ENCODE data around the gene ERBB2. TPM values are rescaled to one million over a fixed set of nuclear protein-coding genes. Genes with fewer than 3 reads are reported as not detected.

Gene ERBB2
- total RNA-seq, 1 experiment from 2014 or later = 1.8 TPM

DNA sequence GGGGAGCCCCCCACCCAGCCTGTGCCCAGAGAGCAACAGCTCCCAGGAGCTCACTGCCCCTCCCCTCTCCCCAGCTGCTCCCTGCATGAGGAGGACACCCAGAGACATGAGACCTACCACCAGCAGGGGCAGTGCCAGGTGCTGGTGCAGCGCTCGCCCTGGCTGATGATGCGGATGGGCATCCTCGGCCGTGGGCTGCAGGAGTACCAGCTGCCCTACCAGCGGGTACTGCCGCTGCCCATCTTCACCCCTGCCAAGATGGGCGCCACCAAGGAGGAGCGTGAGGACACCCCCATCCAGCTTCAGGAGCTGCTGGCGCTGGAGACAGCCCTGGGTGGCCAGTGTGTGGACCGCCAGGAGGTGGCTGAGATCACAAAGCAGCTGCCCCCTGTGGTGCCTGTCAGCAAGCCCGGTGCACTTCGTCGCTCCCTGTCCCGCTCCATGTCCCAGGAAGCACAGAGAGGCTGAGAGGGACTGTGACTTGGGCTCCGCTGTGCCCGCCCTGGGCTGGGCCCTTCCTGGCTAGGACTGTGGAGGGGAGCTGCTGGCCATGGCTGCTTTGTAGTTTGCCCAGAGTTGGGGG is 34.1 kb upstream of the ERBB2 start:
- DNase-seq (ENCODE audit: low read depth) = peak; percentile 40

DNA sequence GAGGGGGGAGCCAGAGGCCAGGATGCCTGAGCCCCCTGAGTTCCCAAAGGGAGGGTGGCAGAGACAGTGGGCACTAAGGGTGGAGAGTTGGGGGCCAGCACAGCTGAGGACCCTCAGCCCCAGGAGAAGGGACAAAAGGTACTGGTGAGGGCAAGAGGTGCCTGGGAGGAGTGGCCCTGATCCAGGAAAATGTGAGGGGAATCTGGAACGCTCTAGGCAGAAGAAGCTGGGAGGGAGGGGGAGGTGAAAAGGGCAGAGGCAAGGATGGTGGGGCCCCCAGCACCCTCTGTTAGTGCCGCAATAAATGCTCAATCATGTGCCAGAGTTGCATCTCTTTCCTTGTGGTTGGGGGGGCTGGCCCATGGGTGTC is 33.6 kb upstream of the ERBB2 start:
- DNase-seq (ENCODE audit: low read depth) = no peak

DNA sequence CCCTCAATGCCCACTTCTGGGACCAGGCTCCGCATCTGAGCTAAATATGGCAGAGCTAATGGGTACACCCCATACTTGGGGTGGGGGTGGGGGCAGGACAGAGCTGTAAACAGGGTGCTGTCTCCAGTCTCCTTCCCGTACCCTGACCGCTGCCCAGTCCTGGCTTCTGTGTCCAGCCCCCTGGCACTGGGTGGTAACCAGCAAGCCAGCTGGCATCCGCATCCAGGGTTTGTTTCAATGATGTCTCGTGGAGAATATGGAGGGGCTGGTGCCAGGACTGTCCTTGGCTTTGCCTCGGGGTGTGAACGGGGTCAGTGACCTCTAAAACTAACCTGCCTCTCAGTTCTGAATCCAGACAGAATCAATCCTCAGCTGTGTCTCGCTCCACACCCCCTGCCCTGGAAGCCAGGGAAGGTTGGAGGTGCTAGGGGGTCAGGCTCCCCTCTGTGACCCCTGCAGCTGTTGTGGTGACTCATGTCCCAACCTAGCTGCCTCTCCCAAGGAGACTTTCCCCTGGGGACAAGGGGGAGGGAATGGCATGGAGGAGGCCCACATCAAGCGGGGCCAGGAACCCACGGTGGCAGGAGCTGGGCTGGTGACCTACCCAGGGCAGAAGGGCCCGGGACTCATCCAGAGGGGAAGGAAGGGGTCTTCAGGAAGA is 33.1 kb upstream of the ERBB2 start:
- peak; percentile 42 for DNase-seq (ENCODE audit: low read depth)

DNA sequence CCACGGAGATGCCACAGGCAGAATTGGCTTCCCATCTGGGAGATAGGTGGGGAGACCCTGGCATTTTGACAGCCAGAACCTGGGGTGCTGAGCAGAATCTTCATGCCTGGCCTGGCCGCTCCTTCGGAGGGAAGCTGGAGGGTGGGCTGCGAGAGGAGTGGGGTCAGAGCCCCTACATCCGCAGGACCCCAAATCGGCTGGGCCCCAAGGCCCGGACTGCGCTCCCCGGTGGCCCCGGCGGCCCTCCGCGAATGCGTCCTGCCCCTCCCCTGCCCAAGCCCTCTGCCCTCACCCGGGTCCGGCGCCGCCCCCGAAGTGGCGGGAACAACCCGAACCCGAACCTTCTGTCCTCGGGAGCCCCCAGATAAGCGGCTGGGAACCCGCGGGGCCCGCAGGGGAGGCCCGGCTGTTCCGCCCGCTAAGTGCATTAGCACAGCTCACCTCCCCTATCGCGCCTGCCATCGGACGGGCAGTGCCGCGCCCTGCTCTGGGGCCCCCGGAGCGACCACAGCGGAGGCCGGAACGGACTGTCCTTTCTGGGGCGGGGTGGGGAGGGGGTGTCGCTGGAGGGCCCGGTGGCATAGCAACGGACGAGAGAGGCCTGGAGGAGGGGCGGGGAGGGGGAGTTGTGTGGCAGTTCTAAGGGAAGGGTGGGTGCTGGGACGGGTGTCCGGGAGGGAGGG is 32.5 kb upstream of the ERBB2 start:
- DNase-seq (ENCODE audit: low read depth) = no peak

DNA sequence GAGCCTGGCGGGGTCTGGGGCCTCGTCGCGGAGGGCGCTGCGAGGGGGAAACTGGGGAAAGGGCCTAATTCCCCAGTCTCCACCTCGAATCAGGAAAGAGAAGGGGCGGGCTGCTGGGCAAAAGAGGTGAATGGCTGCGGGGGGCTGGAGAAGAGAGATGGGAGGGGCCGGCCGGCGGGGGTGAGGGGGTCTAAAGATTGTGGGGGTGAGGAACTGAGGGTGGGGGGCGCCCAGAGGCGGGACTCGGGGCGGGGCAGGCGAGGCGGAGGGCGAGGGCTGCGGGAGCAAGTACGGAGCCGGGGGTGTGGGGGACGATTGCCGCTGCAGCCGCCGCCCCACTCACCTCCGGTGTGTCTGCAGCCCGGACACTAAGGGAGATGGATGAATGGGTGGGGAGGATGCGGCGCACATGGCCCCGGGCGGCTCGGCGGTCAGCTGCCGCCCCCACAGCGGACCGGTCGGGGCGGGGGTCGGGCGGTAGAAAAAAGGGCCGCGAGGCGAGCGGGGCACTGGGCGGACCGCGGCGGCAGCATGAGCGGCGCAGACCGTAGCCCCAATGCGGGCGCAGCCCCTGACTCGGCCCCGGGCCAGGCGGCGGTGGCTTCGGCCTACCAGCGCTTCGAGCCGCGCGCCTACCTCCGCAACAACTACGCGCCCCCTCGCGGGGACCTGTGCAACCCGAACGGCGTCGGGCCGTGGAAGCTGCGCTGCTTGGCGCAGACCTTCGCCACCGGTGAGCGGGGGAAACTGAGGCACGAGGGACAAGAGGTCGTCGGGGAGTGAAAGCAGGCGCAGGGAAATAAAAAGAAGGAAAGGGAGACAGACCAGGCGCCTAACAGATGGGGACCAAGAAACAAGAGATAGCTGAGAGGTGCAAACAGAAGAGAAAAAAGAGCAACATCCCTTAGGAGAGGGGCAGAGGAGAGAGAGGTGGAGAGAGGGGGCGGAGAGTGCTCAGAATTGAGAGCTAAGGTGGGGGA is 31.6 kb upstream of the ERBB2 start, which contains the start of gene PNMT:
PNMT (plus strand) TSS at position 509 of the 980 bp plus-strand sequence; CDS start at position 532, 23 bp downstream.
- peak; percentile 44 for DNase-seq (ENCODE audit: low read depth)

DNA sequence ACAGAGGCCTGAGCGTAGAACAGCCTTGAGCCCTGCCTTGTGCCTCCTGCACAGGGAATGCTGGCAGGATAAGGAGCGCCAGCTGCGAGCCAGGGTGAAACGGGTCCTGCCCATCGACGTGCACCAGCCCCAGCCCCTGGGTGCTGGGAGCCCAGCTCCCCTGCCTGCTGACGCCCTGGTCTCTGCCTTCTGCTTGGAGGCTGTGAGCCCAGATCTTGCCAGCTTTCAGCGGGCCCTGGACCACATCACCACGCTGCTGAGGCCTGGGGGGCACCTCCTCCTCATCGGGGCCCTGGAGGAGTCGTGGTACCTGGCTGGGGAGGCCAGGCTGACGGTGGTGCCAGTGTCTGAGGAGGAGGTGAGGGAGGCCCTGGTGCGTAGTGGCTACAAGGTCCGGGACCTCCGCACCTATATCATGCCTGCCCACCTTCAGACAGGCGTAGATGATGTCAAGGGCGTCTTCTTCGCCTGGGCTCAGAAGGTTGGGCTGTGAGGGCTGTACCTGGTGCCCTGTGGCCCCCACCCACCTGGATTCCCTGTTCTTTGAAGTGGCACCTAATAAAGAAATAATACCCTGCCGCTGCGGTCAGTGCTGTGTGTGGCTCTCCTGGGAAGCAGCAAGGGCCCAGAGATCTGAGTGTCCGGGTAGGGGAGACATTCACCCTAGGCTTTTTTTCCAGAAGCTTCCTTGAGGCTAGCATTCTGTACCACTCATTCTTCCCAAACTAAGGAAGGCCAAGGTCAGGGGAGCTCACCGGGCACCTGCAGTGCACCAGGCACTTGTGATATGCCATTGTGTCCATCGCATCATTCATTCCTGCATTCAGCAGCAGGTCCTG is 29.7 kb upstream of the ERBB2 start:
- no peak for DNase-seq (ENCODE audit: low read depth)

DNA sequence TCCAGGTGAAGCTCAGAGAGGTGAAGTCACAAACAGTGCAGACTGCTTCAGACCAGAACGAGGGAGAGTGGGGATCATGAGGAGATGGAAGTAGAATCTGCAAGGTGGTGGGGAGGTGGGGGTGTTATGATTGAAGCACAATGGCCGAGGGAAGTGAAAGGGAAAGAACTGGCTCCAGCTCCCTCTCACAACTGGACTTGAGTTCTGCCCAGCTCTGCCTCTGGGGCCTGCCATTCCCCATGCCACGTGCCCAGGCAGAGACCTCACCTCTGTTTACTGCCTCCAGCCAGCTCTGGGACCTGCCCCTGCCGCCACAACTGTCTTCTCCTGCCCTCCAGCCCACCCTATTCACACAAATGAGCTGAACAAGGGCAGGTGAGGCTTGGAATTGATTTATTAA is 29.1 kb upstream of the ERBB2 start:
- DNase-seq (ENCODE audit: low read depth) = no peak

DNA sequence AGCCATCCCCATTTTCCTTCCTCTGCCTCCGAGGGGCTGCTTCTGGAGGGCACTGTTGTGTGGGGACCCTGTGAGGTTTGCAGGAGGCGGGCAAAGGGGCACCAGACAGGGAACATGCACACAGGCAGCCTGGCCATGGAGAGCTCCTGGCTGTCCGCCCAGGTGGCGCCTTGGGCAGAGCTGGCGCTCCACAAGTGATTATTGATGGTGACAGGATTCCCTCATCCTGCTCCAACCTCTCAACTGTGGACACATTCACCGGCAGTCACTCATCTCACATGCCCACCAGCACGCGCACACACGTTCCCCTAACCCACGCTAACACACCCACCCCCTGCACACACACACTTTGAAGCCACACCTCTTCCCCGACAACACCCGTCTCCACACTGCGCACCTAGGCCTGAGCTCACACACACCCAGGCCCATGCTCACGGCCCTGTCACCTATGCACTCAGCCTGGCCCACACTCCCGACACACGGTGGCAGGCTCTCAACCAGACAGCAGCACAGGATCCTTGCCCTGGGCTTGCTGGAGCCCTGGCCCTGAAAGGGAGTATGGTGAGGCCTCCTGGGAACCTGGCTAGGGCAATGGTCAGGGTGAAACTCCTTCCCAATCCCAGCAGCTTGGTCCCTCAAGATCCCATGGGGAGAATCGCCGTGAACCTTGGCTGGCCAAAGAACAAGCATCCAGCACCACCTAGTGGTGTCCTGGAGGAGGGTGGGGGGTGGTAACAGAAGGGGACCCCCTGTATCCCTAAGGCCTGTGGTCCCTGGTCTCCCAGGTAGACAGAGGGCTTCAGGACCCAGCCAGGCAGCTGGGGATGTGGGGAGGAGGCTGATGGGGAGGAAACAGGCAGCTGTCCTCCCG is 28.0 kb upstream of the ERBB2 start:
- DNase-seq (ENCODE audit: low read depth) = peak; percentile 42

DNA sequence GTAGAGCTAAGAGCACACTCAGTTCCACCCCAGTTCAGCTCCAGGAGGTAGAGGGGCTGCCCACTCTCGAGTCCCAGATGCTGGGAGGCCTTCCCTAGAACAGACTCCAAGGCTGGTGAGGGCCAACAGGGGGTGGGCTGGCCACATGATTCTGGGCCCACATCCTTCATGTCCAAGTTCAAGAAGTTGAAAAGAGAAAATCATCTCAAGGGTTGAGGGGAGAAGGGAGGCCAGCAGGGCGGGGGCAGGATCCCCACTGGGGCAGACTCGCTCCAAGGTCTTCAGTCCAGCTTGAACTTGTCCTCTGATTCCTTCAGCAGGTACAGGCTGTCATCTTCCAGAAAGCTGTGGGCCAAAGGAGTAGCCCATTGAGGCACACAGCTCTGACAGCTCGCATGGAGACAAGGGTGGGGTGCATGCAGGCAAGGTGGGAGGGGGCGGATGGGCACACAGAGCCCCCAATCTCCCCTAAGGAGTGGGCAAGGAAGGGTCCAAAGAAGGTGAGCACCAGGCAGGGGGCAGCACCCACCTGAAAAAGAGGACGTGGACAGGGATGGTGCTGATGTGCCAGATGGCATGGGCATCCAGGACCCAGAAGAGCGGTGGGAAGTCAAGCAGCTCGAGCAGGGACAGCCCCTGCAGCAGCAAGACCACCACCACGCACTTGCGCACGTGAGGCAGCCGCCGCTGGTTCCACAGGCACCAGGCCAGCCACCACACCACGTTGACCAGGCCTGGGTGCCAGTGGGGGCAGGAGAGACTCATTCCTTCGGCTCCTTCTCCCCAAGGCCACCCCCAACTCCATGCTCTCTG is 27.1 kb upstream of the ERBB2 start:
- no peak for DNase-seq (ENCODE audit: low read depth)

DNA sequence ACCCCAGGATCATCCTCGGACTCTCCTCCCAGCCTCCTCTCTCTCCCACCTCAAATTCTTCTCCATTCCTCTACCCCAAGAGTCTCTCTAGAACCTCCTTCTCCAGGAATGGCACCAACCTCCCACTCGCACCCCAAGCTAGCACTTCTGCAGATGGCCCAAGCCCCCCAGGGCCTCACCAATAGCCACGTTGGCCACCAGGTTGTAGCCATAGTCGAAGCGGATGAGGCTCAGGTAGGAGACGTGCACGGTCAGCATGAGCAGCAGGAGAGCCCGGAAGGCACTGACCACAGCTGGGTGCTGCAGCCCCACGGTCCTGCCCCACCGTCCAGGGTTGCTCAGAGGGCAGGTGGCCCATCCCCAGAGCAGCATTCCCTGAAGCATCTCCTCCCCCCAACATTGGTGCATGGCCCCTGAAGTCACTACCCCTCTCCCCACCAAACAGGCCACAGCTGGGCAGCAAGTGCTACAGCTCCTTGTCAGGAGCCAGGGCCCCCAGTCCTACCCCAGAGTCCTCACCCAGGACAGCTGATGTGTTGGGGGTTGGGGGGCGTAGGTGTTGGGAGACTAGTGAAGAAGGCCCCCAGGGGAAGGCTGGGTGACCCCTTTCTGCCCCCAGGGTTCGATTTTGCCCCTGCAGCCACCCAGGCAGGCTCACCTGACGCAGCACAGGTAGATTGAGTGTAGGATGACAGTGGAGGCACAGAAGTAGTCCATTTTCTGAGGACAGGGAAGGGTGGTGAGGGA is 26.4 kb upstream of the ERBB2 start:
- DNase-seq (ENCODE audit: low read depth) = no peak

DNA sequence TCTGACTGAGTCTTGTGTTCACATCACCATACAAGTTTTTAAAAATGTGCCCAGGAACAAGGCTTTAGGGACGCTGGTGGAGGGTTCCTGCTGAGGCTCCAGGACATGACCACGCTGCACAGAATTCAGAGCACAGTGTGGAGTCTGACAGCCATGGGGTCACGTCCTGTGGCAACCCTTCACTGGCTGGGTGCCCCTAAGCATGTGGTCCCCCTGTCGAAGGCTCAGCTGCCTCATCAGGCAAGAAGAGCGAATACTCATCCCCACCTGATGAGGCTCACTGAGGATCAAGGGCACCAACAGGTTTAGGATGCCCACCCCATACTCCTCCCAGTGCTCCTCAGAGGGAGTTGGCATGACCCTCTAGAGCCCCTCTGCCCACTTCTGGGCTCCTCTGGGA is 25.7 kb upstream of the ERBB2 start:
- DNase-seq (ENCODE audit: low read depth) = no peak

DNA sequence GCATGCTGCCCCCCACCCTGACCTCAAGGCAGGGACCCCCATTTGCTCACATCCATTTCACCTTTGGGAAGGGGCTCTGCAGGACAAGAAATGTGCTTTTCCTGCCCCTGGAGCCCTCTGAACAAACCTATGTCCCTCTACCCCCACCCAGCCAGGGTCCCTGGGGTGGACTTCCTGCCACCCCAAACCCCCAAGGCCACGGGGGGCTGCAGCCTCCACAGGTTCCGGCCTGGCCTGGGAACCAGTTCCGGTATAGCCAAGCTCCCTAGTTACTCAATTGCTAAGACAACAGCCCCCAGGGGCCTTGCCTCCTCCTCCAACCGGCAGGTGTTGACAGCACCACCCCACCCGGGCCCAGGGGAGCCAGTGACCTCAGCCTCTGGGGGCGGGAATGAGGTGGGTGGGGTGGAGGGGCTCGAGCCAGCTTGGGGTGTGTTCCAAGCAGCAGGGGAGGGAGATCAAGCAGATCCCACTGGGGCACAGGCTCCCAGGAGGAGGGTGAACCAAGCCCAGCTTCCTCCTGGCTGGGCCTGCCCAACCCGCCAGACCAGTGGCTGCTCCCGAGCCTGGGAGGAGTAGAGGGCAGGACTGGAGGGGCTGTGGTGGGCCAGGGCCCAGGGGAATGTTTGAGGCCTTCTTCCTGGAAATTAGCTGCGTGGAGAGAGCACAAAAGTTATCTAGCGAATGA is 25.0 kb upstream of the ERBB2 start:
- DNase-seq (ENCODE audit: low read depth) = no peak

DNA sequence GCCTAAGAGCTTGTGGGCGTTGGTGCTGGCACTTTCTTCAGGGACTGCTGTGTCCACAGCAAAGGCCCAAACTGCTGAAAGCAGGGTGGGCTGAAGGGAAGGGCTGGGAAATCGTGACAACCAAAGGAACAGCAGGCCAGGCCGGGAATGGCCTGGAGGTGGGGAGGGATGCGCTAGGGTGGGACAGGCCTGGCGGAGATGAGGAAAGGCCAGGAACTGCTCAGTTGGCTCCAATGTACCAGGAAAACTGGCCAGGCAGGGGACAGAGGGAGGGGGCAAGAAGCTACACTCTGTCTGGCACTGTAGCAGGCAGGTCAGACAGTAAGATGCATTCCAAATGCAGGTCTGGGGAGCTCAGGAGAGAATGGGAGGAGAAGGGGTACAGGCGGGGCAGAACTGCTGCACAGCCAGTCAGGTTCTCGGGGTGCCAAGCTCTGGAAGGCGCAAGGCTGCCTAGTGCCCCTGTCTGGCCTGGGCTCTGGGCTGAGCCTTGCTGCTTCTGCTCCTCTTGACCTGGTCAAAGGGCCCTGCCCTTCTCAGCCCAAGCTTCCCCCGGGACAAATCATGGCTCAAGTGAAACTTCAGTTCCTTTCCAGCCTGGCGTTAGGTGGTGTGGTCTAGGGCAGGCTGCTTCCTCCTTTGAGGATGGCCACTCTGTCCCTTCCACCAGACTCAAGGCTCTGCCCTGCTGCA is 24.3 kb upstream of the ERBB2 start:
- no peak for DNase-seq (ENCODE audit: low read depth)

DNA sequence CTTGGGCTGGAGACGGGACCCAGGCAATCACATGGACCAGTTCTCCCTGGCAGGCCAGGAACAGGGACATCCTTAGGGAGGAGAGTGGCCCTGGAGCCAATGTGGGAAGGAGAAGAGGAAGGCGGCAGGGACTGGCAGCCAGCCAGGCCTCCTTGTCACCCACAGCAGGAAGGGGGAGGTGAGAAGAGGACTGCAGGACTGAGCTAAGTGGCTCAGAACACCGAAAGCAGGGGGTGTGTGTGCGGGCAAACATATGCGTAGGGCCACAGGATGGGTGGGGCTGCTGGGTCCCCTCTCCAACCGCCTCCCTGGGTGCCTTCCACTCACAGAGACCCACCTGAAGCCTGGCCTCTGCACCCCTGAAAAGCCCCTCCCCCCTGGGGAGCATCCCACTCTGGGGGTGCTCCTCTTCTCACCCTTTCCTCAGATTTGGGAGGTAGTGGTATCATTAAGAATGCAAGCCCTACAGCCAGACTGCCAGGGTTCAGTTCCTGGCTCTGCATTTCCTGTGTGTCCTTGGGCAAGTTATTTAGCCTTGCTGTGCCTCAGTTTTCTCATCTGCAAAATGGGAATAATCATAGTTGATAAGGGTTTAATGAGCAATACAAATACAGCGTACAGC is 23.6 kb upstream of the ERBB2 start:
- DNase-seq (ENCODE audit: low read depth) = peak; percentile 42

DNA sequence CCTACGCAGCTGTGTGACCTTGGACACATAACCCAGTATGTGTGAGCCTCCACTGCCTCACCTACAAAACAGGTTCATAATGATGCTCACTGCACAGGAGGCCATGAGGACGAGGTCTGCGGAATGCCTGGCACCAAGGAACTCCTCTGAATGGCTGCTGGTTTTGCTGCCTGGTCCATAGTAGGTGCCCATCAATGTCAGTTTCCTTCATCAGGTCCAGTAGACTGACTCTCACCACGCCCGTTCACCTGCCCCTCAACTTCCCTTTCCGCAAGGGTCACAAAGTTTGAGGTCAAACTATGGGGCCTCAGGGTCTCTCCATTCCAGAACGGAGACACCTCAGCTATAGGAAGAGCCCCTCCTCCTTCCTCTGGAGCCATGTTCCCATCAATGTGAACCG is 22.8 kb upstream of the ERBB2 start:
- DNase-seq (ENCODE audit: low read depth) = no peak

DNA sequence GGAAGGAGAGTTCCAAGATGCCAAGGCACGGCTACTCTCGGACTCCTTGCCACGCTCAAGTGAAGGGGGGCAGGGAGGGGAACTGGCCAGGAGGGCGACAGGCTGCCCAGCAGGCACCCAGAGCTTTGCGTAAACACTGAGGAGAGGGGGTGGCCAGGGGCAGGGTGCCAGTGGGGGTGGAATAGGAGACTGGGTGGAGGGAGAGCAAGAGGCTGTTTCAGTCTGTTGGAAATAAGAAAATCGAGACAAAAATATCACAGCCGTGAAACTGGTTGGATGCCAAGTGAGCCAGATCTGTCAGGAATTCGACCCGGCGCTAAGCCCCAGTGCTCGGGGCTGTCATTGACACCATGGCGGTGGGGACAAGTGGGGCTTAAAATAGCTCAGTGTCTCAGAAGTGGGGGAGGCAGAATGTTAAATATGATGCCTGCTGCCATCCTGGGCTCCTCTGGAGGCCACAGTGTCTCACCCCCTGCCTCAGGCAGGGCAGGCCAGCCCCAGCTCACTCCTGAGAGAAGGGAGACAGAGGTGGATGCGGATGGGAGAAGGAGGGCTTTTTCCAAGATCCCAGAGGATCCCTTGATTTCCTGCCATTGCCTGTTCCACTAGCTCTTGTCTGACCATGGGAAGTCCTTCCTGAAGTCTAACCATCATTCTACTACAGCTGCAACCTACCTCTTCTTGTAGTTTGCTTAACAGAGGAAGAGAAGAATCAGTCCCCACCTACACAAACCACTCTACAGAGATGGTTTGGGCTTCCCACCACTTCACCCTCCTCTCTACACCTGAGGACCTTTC is 22.1 kb upstream of the ERBB2 start:
- DNase-seq (ENCODE audit: low read depth) = no peak

Data from M059J (cell line).